Measurements from ENCODE around the gene TRABD2B.

TRABD2B gene

GRCh38 chr1:47875831-47876586 is 121.2 kb downstream of the TRABD2B start:
- ChIA-PET CTCF (no interaction called here), POLR2A (no interaction called here)
- DNase-seq (ENCODE audit: extremely low spot score), result no peak
- TF ChIP-seq CTCF (IDR thresholded peaks at IDR 0.05; ENCODE audit: control extremely low read depth, extremely low read depth, low read depth, missing control alignments), result no peak

- ChIA-PET POLR2A (no interaction called here), CTCF (no interaction called here)
- TF ChIP-seq CTCF (IDR thresholded peaks at IDR 0.05; ENCODE audit: control extremely low read depth, extremely low read depth, low read depth, missing control alignments), result no peak
- no peak for DNase-seq (ENCODE audit: extremely low spot score)
Measured at GRCh38 chr1:47875036-47875435, 122.1 kb downstream of the TRABD2B start.

DNA sequence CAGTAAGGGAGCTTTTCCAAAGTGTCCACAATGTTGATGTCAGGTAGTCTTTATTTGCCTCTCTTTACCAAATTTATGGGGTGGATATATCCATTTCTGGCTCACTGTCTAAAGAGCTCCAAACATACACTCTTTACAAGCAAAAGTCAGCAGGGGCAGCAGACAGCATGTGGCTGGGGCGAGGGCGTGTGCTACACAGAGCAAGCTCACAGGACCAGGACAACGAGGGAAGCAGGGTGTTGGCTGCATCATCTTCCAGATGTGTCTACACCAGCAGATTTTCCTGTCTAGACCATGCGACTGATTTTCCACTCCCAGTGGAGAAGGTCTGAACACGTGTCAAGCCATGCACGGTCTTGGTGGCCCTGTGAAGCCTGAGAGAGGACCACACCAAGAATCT is 123.8 kb downstream of the TRABD2B start:
- ChIA-PET POLR2A (no interaction called here), CTCF (interaction anchor here (0.8 kb wide), 1 partner anchor 9 kb away, joined by 3 read pairs; no protein-coding TSS in a partner anchor)
- no peak for TF ChIP-seq CTCF (IDR thresholded peaks at IDR 0.05; ENCODE audit: control extremely low read depth, extremely low read depth, low read depth, missing control alignments)
- no peak for DNase-seq (ENCODE audit: extremely low spot score)

DNA sequence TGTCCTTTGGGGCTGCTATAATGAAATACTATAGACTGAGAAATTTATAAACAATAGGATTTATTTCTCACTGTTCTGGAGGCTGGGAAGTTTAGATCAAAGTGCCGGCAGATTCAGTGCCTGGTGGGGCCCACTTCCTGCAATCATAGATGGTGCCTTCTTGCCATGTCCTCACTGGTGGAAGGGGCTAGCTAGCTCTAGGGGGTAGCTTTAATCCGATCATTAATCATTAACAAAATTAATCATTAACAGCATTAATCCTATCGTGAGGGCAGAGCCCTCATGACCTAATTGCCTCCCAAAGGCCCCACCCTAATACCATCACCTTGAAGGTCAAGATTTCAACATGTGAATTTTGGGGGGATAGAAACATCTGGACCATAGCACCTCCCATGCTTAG is 124.3 kb downstream of the TRABD2B start:
- DNase-seq (ENCODE audit: extremely low spot score), result no peak
- CTCF ChIA-PET, result interaction anchor here (0.8 kb wide), 1 partner anchor 10 kb away, joined by 3 read pairs; no protein-coding TSS in a partner anchor
- POLR2A ChIA-PET, result no interaction called here
- no peak for TF ChIP-seq CTCF (IDR thresholded peaks at IDR 0.05; ENCODE audit: control extremely low read depth, extremely low read depth, low read depth, missing control alignments)

DNA sequence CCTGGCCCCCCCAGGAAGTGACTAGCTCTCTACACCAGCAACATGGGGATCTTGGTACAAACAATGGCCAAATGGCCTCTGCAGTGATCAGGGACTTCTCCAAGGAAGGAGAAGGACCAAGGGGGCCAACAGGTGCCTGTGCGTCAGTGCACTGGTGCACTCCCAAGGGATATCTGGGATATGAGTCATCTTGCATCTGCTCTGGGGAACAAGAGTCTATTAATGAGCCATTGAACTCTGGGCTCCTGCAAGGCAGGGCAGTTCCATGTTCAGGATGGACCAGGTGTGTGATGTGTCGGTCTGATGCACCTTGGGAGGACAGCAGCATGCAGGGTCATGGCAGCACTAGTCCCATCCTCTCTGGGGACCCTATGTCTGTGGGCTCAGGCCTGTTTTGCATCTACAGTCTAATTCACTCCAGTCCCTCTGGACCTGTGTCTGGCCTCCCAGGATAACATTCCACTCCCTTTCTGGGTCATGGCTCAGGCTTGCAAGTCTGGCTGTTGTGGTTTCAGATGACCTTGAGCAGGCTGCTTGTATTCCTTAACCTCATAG is 125.3 kb downstream of the TRABD2B start:
- no peak for TF ChIP-seq CTCF (IDR thresholded peaks at IDR 0.05; ENCODE audit: control extremely low read depth, extremely low read depth, low read depth, missing control alignments)
- ChIA-PET CTCF (no interaction called here), POLR2A (no interaction called here)
- no peak for DNase-seq (ENCODE audit: extremely low spot score)

DNA sequence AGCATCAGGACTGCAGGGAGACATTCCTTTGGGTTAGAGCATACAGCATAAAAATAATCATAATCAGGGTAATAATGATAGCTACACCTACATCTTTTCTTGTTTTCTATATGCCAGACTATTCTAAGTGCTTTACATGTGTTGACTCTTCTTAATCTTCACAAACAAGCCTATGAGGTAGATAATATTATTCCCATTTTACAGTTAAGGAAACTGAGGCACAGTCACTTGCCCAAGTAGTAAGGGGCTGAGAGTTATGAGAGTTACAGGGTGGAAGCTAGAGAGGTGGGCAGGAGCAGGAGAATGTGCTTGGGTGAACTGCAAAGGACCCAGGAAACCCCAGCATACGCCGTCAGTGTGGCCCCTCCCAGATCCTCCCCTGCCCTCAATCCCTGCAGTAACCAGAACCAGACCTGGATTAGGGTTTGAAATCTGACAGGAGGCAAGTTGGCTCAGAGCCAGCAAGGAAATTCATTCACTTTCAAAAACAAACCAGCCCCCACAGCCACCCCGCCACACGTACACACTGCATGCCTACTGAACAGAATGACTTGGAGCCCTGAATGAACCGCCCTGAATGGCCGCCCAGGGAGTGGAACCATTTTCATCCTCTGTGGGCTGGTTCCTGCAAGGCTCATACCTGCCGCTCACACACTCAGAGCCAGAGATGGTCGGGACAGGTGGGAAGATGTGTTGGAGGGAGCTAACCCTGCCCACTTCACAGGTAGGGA is 126.1 kb downstream of the TRABD2B start:
- ChIA-PET POLR2A (no interaction called here), CTCF (no interaction called here)
- TF ChIP-seq CTCF (IDR thresholded peaks at IDR 0.05; ENCODE audit: control extremely low read depth, extremely low read depth, low read depth, missing control alignments), result no peak
- DNase-seq (ENCODE audit: extremely low spot score), result no peak

Measured in GM10248 (cell line).